ENCODE measurements around the gene PMFBP1.

DNA sequence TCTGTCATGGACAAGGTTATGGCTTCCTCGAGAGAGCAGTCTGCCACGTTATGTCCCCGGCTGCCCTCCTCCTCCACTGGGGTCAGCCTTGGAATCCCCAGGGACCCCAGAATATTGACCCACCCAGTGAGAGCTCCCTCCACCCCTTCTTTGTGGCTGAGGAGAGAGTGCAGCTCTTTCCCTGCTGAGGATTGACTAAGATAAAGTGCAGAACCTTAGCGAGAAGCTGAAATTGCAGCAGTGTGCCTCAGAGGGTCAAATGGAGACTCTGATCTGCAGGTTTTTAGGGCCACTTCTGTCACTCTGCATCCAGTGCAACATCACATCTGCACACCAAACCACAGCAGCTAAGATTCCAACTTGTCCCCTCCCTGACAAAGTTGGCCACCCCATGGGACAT is 25.6 kb upstream of the PMFBP1 start:
- TF ChIP-seq, protein P1, sequence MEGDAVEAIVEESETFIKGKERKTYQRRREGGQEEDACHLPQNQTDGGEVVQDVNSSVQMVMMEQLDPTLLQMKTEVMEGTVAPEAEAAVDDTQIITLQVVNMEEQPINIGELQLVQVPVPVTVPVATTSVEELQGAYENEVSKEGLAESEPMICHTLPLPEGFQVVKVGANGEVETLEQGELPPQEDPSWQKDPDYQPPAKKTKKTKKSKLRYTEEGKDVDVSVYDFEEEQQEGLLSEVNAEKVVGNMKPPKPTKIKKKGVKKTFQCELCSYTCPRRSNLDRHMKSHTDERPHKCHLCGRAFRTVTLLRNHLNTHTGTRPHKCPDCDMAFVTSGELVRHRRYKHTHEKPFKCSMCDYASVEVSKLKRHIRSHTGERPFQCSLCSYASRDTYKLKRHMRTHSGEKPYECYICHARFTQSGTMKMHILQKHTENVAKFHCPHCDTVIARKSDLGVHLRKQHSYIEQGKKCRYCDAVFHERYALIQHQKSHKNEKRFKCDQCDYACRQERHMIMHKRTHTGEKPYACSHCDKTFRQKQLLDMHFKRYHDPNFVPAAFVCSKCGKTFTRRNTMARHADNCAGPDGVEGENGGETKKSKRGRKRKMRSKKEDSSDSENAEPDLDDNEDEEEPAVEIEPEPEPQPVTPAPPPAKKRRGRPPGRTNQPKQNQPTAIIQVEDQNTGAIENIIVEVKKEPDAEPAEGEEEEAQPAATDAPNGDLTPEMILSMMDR (IDR thresholded peaks at IDR 0.05), result no peak
- no peak for TF ChIP-seq POLR2A (IDR thresholded peaks at IDR 0.05)

Data from uterus (tissue), 2 donors.